GM13976 (cell line): ENCODE measurements around the gene HOXB7.

Source experiments
- DNase-seq: peaks from one replicate; pipeline ENCODE4 v3.0.0; 2012; ENCODE audit warnings: low spot score
- CTCF ChIP-seq: IDR thresholded peaks from 2 replicates; pipeline ENCODE4 v1.5.1; 2012; ENCODE audit warnings: borderline replicate concordance, mild to moderate bottlenecking; ENCODE audit not compliant: insufficient read depth; ENCODE audit errors: extremely low read depth, missing control alignments, control extremely low read depth
- in situ Hi-C: fragments of 300-500 bp; cut with MboI; formaldehyde crosslinking; loops from one replicate; pipeline ENCODE4 v1.12.0; 2022; ENCODE audit warnings: low sequenced_read_pairs, mixed read lengths, inconsistent platforms; ENCODE audit not compliant: unreplicated experiment

HOXB7 gene

GRCh38 chr17:48569240-48569582, 41.6 kb downstream of the HOXB7 start:
- in situ Hi-C loops = no loop called here
- DNase-seq = no peak
- TF ChIP-seq CTCF = no peak

- TF ChIP-seq CTCF = no peak
Measured at GRCh38 chr17:48568499-48569239, 42.1 kb downstream of the HOXB7 start.

DNA sequence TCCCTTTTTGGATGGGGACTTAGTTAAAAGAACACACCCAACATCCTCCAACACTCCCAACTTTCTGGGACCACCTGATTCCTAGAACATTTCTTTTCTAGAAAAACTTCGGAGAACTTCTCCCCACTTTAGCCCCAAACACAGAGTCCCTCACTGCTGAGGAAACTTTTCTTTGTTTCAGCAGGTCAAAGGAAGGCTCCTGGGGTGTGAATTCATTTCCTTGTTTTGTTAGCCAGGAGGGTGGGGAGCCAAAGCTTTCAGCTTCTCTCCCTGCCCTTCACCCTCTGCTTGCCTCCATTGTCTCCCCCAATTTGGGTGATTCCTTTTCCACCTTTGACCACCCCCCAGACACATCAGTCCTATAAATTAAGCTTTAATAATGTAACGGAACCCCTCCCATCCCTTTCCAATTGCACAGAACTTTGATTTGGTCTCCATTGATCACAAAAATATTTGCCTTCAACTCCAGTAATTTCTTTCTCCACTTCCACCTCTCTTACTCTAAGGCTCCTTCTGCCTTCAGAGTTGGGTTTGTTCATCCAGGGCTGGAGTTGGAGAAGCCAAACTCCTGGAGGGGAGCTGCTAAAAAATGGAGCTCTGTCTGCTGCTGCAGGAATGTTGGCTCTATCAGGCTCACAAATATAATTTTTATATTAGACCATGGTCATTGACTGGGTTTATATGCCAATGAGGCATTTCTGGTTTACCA, 43.0 kb downstream of the HOXB7 start:
- DNase-seq = no peak
- no peak for TF ChIP-seq CTCF
- in situ Hi-C loops = no loop called here

More at GRCh38 chr17:48568499-48569239, 42.1 kb downstream of the HOXB7 start:
- DNase-seq = no peak
- in situ Hi-C loops = no loop called here

GRCh38 chr17:48567209-48567608, 43.6 kb downstream of the HOXB7 start:
- no peak for TF ChIP-seq CTCF
- in situ Hi-C loops = no loop called here
- DNase-seq = no peak

- TF ChIP-seq CTCF = no peak
- in situ Hi-C loops = no loop called here
- DNase-seq = no peak
Measured at GRCh38 chr17:48566717-48567116, 44.1 kb downstream of the HOXB7 start.

- no peak for DNase-seq
- in situ Hi-C loops = no loop called here
- TF ChIP-seq CTCF = no peak
Measured at GRCh38 chr17:48565925-48566710, 44.7 kb downstream of the HOXB7 start.
